Measurements from ENCODE around the gene UGT1A10.

Gene UGT1A10

GRCh38 chr2:233772153-233772552 is 135.9 kb downstream of the UGT1A10 start:
- no peak for DNase-seq (ENCODE audit: extremely low read depth, low read depth)

GRCh38 chr2:233772583-233772982 is 136.3 kb downstream of the UGT1A10 start:
- no peak for TF ChIP-seq CTCF (IDR thresholded peaks at IDR 0.05; ENCODE audit: low read depth, low read length)
- DNase-seq (ENCODE audit: extremely low read depth, low read depth): no peak

More at GRCh38 chr2:233772153-233772552, 135.9 kb downstream of the UGT1A10 start:
- no peak for TF ChIP-seq CTCF (IDR thresholded peaks at IDR 0.05; ENCODE audit: low read depth, low read length)

DNA sequence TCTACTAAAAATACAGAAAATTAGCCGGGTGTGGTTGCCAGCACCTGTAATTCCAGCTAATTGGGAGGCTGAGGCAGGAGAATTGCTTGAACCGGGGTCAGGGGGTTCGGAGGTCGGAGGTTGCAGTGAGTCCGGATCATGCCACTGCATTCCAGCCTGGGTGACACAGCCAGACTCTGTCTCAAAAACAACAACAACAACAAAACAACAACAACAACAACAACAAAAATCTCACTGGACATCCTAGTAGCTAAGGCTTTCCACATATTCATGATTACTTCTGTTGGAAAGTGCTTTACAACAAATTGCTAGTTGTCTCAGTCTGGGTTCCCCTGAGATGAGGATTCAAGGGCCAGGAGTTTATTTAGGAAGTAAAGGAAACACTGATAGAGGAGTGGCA is 137.6 kb downstream of the UGT1A10 start:
- no peak for TF ChIP-seq CTCF (IDR thresholded peaks at IDR 0.05; ENCODE audit: low read depth, low read length)
- DNase-seq (ENCODE audit: extremely low read depth, low read depth): no peak

DNA sequence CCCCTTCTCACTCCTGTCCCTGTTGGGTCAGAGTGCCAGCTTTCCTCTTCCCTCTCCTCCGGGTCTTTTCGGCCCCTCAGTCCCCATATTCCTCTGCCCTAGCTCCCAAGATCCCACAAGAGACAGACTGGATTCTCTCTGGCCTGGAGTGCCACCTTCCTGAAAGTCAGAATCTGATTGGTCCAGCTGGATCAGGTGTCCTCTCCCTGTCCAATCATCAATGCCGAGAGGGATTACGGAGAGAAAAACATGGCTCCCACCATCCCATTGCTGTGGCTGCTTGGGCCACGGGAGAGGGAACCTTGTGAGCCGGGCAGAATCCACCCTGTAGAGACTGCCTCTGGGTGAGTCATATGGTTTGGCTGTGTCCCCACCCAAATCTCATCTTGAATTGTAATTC is 139.2 kb downstream of the UGT1A10 start:
- TF ChIP-seq CTCF (IDR thresholded peaks at IDR 0.05; ENCODE audit: low read depth, low read length): no peak
- DNase-seq (ENCODE audit: extremely low read depth, low read depth): no peak

DNA sequence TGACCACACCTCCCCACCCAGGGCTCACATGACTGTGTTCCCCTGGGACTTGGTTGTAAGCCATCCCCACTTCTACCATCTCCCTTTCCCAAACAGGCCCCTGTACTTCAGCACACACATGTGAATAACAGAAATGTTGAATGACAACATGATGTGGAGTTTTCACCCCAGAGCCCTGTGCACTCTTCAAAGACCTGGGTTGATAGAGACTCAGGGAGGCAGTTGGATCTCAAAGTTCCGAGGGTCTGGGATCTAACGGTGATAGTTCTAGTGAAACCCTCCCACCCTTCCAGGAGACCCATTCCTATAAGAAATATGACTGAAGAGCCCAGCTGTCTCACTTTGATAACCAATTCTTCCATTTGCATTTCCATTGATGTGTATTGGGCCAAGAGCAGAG is 141.8 kb downstream of the UGT1A10 start, which contains the start of gene MROH2A:
Gene MROH2A (plus strand): TSS at position 301 of the 400 bp plus-strand sequence. CDS start 1,029 bp downstream, outside the sequence.
- DNase-seq (ENCODE audit: extremely low read depth, low read depth): no peak
- no peak for TF ChIP-seq CTCF (IDR thresholded peaks at IDR 0.05; ENCODE audit: low read depth, low read length)

- no peak for TF ChIP-seq CTCF (IDR thresholded peaks at IDR 0.05; ENCODE audit: low read depth, low read length)
- DNase-seq (ENCODE audit: extremely low read depth, low read depth): no peak
These were observed 143.5 kb downstream of the UGT1A10 start for GRCh38 chr2:233779722-233780121.

DNA sequence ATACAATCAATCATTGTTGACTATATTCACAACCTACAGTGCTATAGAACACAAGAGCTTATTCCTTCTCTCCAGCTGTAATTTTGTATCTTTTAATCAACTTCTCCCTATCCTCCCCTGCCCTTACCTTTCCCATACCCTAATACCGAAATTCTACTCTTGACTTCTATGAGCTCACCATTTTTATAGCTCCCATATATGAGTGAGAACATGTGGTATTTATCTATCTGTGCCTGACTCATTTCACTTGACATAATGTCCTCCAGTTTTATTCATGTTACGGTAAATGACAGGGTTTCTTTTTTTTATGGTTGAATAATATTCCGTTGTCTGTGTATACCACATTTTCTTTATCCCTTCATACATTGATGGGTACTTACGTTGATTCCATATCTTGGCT is 144.5 kb downstream of the UGT1A10 start:
- no peak for DNase-seq (ENCODE audit: extremely low read depth, low read depth)
- TF ChIP-seq CTCF (IDR thresholded peaks at IDR 0.05; ENCODE audit: low read depth, low read length): no peak
